T-helper 2 cell treated with Interferon-gamma antibody and Interleukin-4, amounts not matched to agents 5 μg/mL and 100 μg/mL, for 36 hours (primary cell): ENCODE measurements around the gene SLC51A.
"Not testable (repeated sequence)": the region's sequence is repeated elsewhere in the genome, so short reads cannot be mapped to it uniquely, and the experiment has no call there.

ENCODE experiments used
- DNase-seq: peaks from one replicate; pipeline ENCODE4 v3.0.0; 2021; ENCODE audit warnings: low spot score
- H3K27ac Mint-ChIP-seq: one replicate; pipeline ENCODE4 v1.8.0; 2021; ENCODE audit warnings: mild to moderate bottlenecking, mixed read lengths
- H3K27me3 Mint-ChIP-seq: one replicate; pipeline ENCODE4 v1.8.0; 2021; ENCODE audit warnings: low read depth, mixed read lengths
- H3K36me3 Mint-ChIP-seq: one replicate; pipeline ENCODE4 v1.8.0; 2021; ENCODE audit warnings: low read depth, mixed read lengths
- H3K4me1 Mint-ChIP-seq: one replicate; pipeline ENCODE4 v1.8.0; 2021; ENCODE audit warnings: low read depth, mixed read lengths
- H3K4me3 Mint-ChIP-seq: one replicate; pipeline ENCODE4 v1.8.0; 2022; ENCODE audit warnings: mild to moderate bottlenecking, moderate library complexity, mixed read lengths
- H3K9me3 Mint-ChIP-seq: one replicate; pipeline ENCODE4 v1.8.0; 2021; ENCODE audit warnings: mixed read lengths

SLC51A gene

GRCh38 chr3:196198771-196199753 is 17.3 kb upstream of the SLC51A start:
- no peak overlapping the region for H3K27ac Mint-ChIP-seq
- H3K9me3 Mint-ChIP-seq = no peaks in the 10 kb centered on the region
- peaks cover 3% of the 10 kb centered on the region for H3K27me3 Mint-ChIP-seq
- H3K4me1 Mint-ChIP-seq = peaks cover 3% of the 10 kb centered on the region
- H3K36me3 Mint-ChIP-seq = no peaks in the 10 kb centered on the region
- no peak for DNase-seq
- no peak overlapping the region for H3K4me3 Mint-ChIP-seq

GRCh38 chr3:196202516-196202970 is 13.8 kb upstream of the SLC51A start:
- H3K27ac Mint-ChIP-seq = no peak overlapping the region
- peaks cover 7% of the 10 kb centered on the region for H3K4me1 Mint-ChIP-seq
- H3K27me3 Mint-ChIP-seq = peaks cover 16% of the 10 kb centered on the region
- H3K9me3 Mint-ChIP-seq = no peaks in the 10 kb centered on the region
- no peaks in the 10 kb centered on the region for H3K36me3 Mint-ChIP-seq
- DNase-seq = no peak
- H3K4me3 Mint-ChIP-seq = no peak overlapping the region

GRCh38 chr3:196203846-196204245 is 12.5 kb upstream of the SLC51A start:
- no peaks in the 10 kb centered on the region for H3K9me3 Mint-ChIP-seq
- peaks cover 11% of the 10 kb centered on the region for H3K4me1 Mint-ChIP-seq
- DNase-seq = no peak
- H3K27ac Mint-ChIP-seq = no peak overlapping the region
- H3K27me3 Mint-ChIP-seq = peaks cover 19% of the 10 kb centered on the region
- no peak overlapping the region for H3K4me3 Mint-ChIP-seq
- H3K36me3 Mint-ChIP-seq = no peaks in the 10 kb centered on the region

GRCh38 chr3:196205442-196206205 is 10.7 kb upstream of the SLC51A start:
- H3K27ac Mint-ChIP-seq, H3K9me3 Mint-ChIP-seq, H3K4me3 Mint-ChIP-seq, DNase-seq, H3K36me3 Mint-ChIP-seq: not testable (repeated sequence)
- peaks cover 21% of the 10 kb centered on the region for H3K27me3 Mint-ChIP-seq
- peaks cover 11% of the 10 kb centered on the region for H3K4me1 Mint-ChIP-seq

GRCh38 chr3:196207159-196207832 is 9.0 kb upstream of the SLC51A start:
- H3K27me3 Mint-ChIP-seq = peaks cover 21% of the 10 kb centered on the region
- no peaks in the 10 kb centered on the region for H3K9me3 Mint-ChIP-seq
- peak overlapping the region; percentile 83 for H3K4me3 Mint-ChIP-seq
- peaks cover 11% of the 10 kb centered on the region for H3K4me1 Mint-ChIP-seq
- no peak overlapping the region for H3K27ac Mint-ChIP-seq
- H3K36me3 Mint-ChIP-seq = no peaks in the 10 kb centered on the region
- no peak for DNase-seq

GRCh38 chr3:196207833-196208607 is 8.3 kb upstream of the SLC51A start:
- H3K4me3 Mint-ChIP-seq = peak overlapping the region; percentile 83
- H3K36me3 Mint-ChIP-seq = no peaks in the 10 kb centered on the region
- H3K27me3 Mint-ChIP-seq = peaks cover 19% of the 10 kb centered on the region
- H3K27ac Mint-ChIP-seq = peak overlapping the region; percentile 55
- no peaks in the 10 kb centered on the region for H3K9me3 Mint-ChIP-seq
- DNase-seq = no peak
- H3K4me1 Mint-ChIP-seq = peaks cover 11% of the 10 kb centered on the region

GRCh38 chr3:196208942-196209695 is 7.2 kb upstream of the SLC51A start:
- no peak for DNase-seq
- no peak overlapping the region for H3K27ac Mint-ChIP-seq
- H3K36me3 Mint-ChIP-seq = no peaks in the 10 kb centered on the region
- H3K27me3 Mint-ChIP-seq = peaks cover 19% of the 10 kb centered on the region
- H3K4me1 Mint-ChIP-seq = peaks cover 11% of the 10 kb centered on the region
- H3K9me3 Mint-ChIP-seq = no peaks in the 10 kb centered on the region
- peak overlapping the region; percentile 70 for H3K4me3 Mint-ChIP-seq

- not testable (repeated sequence) for H3K27ac Mint-ChIP-seq
Measured at GRCh38 chr3:196209944-196210672, 6.2 kb upstream of the SLC51A start.

GRCh38 chr3:196210673-196211556 is 5.4 kb upstream of the SLC51A start, which contains the start of gene ZDHHC19:
Gene ZDHHC19 (minus strand): TSS chr3:196211400. CDS start chr3:196211315, 85 bp downstream.
- no peak for DNase-seq
- Mint-ChIP-seq H3K9me3 (no peaks in the 10 kb centered on the region), H3K4me1 (peaks cover 8% of the 10 kb centered on the region), H3K27me3 (peaks cover 10% of the 10 kb centered on the region), H3K4me3 (no peak within 1 kb of the TSS), H3K27ac (no peak within 1 kb of the TSS), H3K36me3 (no peaks in the 10 kb centered on the region)

More at GRCh38 chr3:196209944-196210672, 6.2 kb upstream of the SLC51A start:
- H3K27me3 Mint-ChIP-seq = peaks cover 14% of the 10 kb centered on the region
- not testable (repeated sequence) for H3K36me3 Mint-ChIP-seq, H3K4me3 Mint-ChIP-seq, DNase-seq, H3K9me3 Mint-ChIP-seq
- H3K4me1 Mint-ChIP-seq = peaks cover 11% of the 10 kb centered on the region

- no peak overlapping the region for H3K4me3 Mint-ChIP-seq
- H3K9me3 Mint-ChIP-seq = no peaks in the 10 kb centered on the region
- no peak overlapping the region for H3K27ac Mint-ChIP-seq
- no peak for DNase-seq
- H3K36me3 Mint-ChIP-seq = no peaks in the 10 kb centered on the region
- H3K4me1 Mint-ChIP-seq = peaks cover 13% of the 10 kb centered on the region
- H3K27me3 Mint-ChIP-seq = peaks cover 2% of the 10 kb centered on the region
Measured at GRCh38 chr3:196214783-196215441, 1.4 kb upstream of the SLC51A start.

GRCh38 chr3:196215493-196216020 is 777 bp upstream of the SLC51A start:
- Mint-ChIP-seq H3K9me3 (no peaks in the 10 kb centered on the region), H3K4me1 (peaks cover 13% of the 10 kb centered on the region), H3K27ac (no peak overlapping the region)

More at GRCh38 chr3:196215493-196216020, 777 bp upstream of the SLC51A start:
- Mint-ChIP-seq H3K36me3 (no peaks in the 10 kb centered on the region), H3K27me3 (no peaks in the 10 kb centered on the region), H3K4me3 (no peak overlapping the region)
- no peak for DNase-seq
